Upper lobe of left lung (tissue), 4 donors: ENCODE measurements around the gene RABEP2.

Experiments
- CTCF ChIP-seq, 6 experiments: fragments of 450-650 bp in 4 of 6; fragments of 200-600 bp in 2 of 6; sonication (generic) in 2 of 6; IDR thresholded peaks; one replicate each; pipeline ENCODE4 v1.5.1; 2016 to 2019; ENCODE audit warnings: antibody characterized with exemption in 6 of 6
- EP300 ChIP-seq, 4 donors: sonication (generic); formaldehyde crosslinking; IDR thresholded peaks; one replicate each; pipeline ENCODE4 v1.5.1; 2017; ENCODE audit warnings: antibody characterized with exemption in 4 of 4, control low read depth in 2 of 4
- POLR2A ChIP-seq, 4 donors: fragments of 450-650 bp; IDR thresholded peaks; one replicate each; pipeline ENCODE4 v1.5.1; 2016 to 2017; ENCODE audit warnings: antibody characterized with exemption in 4 of 4, mild to moderate bottlenecking in 2 of 4
- POLR2AphosphoS5 ChIP-seq, 2 donors: sonication (generic); formaldehyde crosslinking; IDR thresholded peaks; one replicate each; pipeline ENCODE4 v1.5.1; 2017; ENCODE audit warnings: antibody characterized with exemption in 2 of 2

DNA sequence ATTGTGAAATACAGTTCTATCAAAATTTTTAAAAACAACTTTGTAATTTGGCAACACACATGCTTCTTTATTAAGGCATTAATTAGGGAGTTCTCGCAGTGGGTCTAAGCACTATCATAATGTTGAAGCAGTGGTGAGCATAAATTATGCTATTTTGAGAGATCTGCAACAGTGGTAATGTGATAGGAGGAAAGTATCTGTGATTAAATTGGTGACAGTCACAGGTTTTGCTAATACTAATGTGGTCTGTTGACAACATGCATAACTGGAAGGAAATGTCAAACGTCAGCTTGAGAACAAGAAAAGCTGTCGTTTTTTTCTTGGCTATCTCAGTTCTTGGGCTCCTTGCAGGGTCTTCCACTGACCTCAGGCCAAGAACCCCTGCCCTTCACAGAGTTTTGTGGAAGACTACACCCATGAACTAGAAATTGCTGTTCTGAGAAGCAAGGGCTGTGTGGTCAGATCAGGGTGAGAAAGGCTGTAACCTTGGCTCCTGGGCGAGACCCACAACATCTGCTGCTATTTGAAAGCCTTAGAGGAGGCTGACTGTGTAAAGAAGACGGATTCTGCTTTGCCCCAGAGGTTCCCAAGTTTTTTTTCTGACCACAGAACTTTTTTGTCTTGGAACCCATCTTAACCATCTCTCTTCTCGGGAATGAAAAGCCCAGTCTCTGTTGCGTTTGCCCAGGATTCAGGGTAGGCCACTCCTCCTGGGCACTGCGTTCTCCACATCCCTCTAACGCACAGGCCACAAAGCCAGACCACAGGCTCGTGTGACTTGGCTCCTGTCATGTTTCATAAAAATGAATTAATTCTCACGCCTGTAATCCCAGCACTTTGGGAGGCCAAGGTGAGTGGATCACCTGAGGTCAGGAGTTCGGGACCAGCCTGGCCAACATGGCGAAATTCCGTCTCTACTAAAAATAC, 32.8 kb downstream of the RABEP2 start:
- TF ChIP-seq CTCF (IDR thresholded peaks at IDR 0.05) (no peak), POLR2AphosphoS5 (IDR thresholded peaks at IDR 0.05) (no peak), POLR2A (IDR thresholded peaks at IDR 0.05) (no peak), EP300 (IDR thresholded peaks at IDR 0.05) (no peak)
